GM18951 (cell line): ENCODE data around the gene TBC1D4.

Experiments used
- POLR2A ChIP-seq: IDR thresholded peaks from 4 replicates; pipeline ENCODE4 v1.6.1; 2011; ENCODE audit warnings: mild to moderate bottlenecking; ENCODE audit not compliant: insufficient read length, insufficient read depth; ENCODE audit errors: extremely low read depth
- in situ Hi-C: fragments of 300-500 bp; cut with MboI; formaldehyde crosslinking; loops from one replicate; pipeline ENCODE4 v1.12.0; 2022; ENCODE audit warnings: low sequenced_read_pairs, mixed read lengths, inconsistent platforms; ENCODE audit not compliant: unreplicated experiment

TBC1D4 gene, protein sequence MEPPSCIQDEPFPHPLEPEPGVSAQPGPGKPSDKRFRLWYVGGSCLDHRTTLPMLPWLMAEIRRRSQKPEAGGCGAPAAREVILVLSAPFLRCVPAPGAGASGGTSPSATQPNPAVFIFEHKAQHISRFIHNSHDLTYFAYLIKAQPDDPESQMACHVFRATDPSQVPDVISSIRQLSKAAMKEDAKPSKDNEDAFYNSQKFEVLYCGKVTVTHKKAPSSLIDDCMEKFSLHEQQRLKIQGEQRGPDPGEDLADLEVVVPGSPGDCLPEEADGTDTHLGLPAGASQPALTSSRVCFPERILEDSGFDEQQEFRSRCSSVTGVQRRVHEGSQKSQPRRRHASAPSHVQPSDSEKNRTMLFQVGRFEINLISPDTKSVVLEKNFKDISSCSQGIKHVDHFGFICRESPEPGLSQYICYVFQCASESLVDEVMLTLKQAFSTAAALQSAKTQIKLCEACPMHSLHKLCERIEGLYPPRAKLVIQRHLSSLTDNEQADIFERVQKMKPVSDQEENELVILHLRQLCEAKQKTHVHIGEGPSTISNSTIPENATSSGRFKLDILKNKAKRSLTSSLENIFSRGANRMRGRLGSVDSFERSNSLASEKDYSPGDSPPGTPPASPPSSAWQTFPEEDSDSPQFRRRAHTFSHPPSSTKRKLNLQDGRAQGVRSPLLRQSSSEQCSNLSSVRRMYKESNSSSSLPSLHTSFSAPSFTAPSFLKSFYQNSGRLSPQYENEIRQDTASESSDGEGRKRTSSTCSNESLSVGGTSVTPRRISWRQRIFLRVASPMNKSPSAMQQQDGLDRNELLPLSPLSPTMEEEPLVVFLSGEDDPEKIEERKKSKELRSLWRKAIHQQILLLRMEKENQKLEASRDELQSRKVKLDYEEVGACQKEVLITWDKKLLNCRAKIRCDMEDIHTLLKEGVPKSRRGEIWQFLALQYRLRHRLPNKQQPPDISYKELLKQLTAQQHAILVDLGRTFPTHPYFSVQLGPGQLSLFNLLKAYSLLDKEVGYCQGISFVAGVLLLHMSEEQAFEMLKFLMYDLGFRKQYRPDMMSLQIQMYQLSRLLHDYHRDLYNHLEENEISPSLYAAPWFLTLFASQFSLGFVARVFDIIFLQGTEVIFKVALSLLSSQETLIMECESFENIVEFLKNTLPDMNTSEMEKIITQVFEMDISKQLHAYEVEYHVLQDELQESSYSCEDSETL (N-terminal part only)

GRCh38 chr13:75482070-75482819, at the start of gene TBC1D4:
TSS of gene TBC1D4 (minus strand) at chr13:75482169. CDS start at chr13:75481767, 402 bp downstream.
- in situ Hi-C loops: no loop called here
- TF ChIP-seq POLR2A: peak; percentile 35

- in situ Hi-C loops: no loop called here
- TF ChIP-seq POLR2A: no peak
These were observed 48.6 kb upstream of the TBC1D4 start for GRCh38 chr13:75530549-75530961.

- in situ Hi-C loops: no loop called here
- no peak for TF ChIP-seq POLR2A
These were observed 40.0 kb upstream of the TBC1D4 start for GRCh38 chr13:75521956-75522355.

DNA sequence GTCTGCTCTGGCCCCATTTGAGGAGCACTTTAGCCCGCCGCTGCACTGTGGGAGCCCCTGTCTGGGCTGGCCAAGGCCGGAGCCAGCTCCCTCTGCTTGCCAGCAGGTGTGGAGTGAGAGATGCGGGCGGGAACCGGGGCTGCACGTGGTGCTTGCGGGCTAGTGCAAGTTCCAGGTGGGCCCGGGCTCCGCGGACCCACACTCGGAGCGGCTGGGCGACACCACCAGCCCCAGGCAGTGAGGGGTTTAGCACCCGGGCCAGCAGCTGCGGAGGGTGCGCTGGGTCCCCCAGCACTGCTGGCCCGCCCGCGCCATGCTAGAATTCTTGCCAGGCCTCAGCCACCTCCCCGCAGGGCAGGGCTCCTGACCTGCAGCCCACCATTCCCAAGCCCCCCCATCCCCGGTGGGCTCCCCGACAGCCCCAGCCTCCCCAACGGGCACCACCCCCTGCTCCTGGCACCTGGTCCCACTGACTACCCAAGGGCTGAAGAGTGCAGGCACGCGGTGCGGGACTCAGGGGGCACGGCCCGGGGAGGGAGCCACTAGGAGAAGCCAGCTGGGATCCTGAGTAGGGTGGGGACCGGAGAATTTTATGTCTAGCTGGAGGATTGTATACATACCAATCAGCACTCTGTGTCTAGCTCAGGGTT, 36.6 kb upstream of the TBC1D4 start:
- in situ Hi-C loops: no loop called here
- TF ChIP-seq POLR2A: no peak

DNA sequence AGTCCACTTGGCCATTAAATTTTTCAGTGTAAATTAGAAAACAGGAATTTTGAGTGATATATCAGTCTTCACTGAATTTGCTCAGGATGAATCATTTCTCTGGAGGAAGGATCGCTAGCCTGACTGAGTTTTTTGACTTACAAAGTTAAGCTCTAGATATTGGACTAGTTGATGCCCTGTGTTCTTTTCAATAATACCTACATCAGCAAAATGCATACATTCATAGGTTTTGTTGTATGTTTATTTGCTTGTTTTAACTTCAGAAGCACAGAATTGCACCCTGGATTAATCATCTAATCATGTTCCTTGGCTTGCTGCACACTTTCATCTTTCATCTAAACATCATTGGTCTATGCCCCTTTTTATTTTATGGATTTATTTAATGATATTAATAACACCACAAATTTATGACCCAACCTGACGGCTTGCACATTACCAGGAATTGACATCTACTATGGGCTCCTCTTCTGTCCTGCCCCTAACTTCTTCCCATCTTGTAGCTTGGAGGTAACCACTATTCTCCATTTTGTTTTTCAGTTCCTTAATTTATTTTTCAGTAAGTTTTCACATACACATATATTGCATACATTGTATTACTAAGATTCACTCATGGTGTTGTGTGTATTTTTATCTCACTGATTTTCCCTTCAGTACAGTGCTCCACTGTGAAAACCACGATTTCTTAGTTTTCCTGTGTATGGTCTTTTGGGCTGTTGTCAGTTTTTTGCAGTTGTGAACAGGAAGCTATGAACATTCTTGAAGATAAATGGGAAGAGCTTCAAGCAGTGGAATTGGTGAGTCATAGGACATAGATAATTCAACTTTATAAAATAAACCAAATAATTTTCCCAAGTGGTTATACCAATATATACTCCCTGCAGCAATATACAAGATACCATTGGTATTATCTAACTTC, 32.4 kb upstream of the TBC1D4 start:
- TF ChIP-seq POLR2A: no peak
- in situ Hi-C loops: no loop called here

DNA sequence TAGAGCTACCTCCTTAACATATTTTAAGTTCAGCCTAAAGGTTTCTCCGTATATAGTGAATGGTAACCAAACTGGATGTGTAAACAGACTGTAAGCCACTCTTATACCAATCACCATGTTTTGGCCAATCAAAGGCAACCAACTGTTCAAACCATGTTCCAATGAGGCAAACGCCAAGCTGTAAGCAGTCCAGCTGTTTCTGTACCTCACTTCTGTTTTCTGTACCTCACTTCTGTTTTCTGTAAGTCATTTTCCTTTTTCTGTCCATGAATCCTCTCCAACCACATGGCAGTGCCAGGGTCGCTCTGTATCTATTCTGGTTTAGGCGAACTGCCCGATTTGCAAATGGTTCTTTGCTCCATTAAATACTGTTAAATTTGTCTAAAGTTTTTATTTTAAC, 31.3 kb upstream of the TBC1D4 start:
- no peak for TF ChIP-seq POLR2A
- in situ Hi-C loops: no loop called here

DNA sequence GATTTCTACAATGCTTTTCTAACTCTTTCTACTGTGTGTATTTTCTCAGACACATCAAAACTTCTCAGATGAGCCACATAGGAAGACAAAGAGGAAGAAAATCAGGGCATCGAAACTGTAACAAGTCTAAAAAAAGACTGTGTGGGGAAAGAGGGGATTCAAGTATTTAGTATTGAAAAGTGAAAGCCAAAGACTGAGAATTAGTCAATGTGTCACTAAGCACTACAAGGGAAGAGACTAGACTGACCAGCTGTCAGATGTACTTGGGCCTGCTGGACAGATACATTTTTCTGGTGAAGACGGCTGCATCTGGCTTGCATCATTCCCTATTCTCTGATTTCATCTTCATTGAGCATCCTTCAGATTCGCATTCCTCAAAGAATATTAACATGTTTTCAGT, 30.3 kb upstream of the TBC1D4 start:
- in situ Hi-C loops: no loop called here

DNA sequence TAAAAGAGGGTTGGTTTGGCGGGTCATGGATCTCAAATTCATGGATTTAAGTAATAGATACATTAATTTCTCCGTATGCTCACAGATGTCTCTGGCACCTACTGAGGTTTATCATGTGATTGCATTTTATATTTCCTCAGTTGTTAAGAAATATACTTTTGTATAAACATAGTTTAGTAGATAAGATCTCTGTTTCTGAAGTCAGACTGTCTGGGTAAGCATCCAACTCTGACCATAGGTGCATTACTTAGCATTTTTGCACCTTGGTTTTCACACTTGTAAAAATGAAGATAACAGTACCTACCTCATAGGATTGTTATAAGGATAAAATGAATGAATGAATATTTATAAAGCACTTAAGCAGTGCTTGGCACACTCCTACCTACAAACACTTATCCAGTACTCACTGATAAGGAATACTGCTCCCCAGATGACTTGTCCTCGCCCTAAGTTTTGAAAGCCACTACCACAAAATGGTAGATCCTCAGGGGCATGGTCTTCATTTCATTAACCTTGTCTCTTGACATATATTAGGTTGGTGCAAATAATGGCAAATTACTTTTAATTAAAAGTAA, 29.2 kb upstream of the TBC1D4 start:
- no peak for TF ChIP-seq POLR2A
- in situ Hi-C loops: no loop called here

More for the DNA sequence above, 30.3 kb upstream of the TBC1D4 start:
- no peak for TF ChIP-seq POLR2A

DNA sequence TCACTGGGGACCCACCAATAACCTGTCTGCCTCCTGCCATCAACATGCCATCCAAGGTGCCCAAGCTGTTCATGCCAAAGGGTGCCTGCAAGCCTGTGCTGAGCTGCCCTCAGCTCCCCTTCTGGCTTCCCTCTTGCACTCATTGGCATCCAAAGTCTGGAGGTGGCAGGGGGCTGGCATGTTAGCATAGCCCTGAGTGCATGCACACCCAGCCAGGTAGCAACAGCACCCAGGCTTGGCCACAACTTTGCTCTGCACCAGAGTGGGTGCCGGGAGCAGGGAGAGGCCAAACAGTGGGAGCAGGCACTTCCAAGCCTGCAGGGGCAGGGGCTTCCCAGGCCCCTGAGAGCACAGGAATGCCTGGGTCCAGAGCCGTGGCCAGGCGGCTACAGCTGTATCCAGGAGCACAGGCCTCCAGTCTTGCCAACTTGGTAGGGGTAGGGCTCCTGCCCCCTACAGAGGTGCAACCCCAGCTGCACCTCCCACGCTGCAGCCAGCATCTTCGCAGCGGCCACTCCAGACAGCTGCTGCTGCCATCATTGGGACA, 26.1 kb upstream of the TBC1D4 start:
- no peak for TF ChIP-seq POLR2A
- in situ Hi-C loops: no loop called here
